HG03103 (cell line): ENCODE measurements around the gene ZG16B.

Experiments
- ATAC-seq: cut with Tn5 transposase; IDR thresholded peaks from one replicate; pipeline ENCODE4 v1.9.1; 2021; ENCODE audit warnings: low read depth; ENCODE audit not compliant: unreplicated experiment

The ZG16B gene, protein sequence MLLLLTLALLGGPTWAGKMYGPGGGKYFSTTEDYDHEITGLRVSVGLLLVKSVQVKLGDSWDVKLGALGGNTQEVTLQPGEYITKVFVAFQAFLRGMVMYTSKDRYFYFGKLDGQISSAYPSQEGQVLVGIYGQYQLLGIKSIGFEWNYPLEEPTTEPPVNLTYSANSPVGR

DNA sequence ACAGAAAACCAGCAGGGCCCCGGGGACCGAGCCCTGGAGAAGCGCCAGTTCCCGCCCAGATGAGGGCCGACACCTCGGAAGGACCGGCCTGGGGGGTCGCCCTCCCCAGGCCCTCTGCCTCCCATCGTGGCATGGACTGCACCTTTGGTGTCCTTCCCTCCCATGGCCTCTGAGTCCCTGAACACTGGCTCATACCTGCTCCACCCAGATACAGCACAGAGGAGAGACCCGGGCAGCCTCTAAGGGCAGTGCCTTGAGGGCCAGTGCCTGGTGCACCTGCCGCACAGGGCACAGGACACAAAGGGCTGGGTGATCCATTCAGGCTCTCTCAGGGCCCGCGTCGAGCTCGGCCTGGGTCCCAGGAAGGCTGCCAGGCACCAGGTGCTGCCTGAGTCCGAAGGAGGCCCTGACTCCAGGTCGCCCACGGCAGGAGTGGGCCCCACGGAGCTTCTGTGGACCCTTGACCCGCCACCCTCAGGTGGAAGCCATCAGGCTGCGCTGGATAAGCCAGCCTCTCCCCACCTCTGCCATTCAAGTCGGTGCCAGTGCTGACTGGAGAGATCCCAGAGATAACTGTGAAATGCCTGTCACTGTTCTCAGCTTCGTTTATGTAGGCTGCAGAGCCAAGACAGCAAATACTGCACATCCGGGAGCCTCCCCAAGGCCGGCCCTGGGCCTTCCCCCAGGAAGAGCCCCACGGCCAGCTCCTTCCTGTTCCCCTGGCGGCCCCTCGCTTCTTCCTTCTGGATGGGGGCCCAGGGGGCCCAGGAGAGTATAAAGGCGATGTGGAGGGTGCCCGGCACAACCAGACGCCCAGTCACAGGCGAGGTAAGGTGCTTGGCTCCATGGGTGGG, at the start of gene ZG16B:
TSS of gene ZG16B (plus strand) at position 803 of the 854 bp plus-strand sequence. CDS start 139 bp downstream, outside the sequence.
- ATAC-seq = no peak

DNA sequence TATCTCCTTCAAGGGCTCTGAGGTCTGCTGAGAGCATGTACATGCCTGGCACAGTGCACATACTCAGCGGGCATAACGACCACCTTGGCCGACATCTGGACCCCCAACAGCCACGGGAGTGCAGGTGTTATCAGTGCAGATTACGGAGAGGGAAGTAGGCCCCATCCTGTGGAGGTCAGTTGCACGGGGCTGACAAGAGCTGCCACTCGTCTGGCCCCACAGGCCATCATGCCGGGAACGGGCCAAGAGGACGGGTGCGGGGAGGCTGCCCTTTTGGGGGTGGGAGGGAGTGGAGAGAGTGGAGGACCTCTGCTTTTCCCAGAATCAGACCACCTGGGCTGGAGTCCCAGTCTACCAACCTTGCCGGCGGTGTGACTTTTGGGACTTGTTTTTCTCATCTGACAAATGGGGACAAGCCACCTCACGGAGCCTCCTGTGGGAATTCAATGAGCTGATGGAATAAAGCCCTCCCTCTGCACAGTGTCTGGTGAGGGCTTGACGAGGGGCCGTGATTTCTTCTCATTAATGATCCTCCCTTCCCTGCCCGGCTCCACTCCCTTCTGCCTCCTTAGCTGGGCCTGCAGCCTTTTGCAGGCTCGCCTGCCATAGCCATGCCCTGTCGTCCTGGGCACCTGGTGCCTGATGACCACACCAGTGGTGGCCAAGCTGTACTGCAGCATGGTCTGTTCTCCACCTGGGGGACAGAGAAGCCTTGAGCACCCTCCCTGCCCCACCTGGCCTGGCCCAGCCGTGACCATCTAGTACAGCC, 47.3 kb upstream of the ZG16B start:
- ATAC-seq = no peak

DNA sequence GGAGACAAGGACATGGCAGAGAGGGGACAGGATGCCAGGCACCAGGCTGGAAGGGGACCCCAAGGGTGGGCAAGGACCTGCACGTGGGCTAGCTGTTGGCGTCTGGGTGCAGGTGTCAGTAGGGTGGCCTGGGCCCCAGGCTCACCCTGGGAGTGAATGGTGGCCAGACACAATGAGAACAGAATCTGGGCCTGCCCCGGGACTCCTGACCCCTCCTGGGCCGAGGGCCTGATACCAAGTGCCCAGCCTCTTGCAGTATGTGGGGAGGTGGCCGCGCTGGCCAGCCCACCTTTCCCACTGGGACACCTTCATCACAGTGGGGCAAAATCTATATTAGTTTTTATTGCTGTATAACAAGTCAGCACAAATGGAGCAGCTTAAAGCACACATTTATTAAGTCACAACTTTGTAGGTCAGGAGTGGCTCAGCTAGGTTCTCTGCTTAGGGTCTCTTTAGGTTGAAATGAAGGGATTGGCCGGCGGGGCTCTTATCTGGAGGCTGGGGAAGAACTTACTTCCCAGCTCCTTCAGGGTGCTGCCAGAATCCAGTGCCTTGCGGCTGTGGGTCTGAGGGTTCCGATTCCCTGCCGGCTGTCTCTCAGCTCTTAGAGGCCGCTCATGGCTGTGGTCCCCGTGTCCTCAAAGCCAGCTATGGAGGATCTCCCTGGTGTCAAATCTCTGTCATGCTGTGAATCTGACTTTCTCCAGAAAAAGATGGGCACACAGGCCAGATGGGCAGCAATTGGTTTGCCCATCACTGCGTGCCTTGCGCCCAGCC, 46.3 kb upstream of the ZG16B start:
- ATAC-seq = no peak

DNA sequence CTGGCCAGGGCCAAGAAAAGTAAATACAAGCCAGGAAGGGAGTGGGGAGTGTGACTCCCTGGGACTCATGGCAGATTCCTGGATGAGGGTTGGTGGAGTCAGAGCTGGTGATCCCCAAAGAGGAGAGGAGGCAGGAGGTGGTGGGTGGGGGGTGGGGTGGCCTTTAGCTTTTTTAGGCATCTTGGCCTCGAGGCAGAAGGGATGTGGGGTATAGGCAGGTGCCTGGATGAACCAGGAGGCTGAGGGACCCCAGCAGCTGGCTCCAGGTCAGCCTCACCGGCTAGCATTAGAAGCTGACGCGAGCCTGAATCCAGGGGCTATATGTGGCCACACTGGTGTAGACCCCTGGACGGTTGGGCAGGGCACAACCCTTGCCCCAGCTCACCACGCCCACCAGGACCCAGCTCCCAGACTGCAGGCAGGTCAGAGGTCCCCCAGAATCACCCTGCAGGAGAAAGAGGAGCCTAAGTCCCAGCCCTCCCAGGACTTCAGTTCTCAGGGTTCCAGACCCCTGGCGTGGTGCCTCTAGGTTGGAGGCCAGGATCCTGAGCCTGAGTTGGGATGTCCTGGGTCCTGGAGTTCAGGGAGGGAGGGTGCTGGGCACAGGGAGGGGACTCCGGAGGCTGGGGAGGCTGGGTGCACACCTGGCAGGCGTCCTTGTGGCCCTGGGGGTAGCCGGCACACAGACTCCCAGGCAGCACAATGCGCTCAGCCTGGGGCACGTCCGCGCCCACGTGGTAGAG, 45.6 kb upstream of the ZG16B start:
- no peak for ATAC-seq

DNA sequence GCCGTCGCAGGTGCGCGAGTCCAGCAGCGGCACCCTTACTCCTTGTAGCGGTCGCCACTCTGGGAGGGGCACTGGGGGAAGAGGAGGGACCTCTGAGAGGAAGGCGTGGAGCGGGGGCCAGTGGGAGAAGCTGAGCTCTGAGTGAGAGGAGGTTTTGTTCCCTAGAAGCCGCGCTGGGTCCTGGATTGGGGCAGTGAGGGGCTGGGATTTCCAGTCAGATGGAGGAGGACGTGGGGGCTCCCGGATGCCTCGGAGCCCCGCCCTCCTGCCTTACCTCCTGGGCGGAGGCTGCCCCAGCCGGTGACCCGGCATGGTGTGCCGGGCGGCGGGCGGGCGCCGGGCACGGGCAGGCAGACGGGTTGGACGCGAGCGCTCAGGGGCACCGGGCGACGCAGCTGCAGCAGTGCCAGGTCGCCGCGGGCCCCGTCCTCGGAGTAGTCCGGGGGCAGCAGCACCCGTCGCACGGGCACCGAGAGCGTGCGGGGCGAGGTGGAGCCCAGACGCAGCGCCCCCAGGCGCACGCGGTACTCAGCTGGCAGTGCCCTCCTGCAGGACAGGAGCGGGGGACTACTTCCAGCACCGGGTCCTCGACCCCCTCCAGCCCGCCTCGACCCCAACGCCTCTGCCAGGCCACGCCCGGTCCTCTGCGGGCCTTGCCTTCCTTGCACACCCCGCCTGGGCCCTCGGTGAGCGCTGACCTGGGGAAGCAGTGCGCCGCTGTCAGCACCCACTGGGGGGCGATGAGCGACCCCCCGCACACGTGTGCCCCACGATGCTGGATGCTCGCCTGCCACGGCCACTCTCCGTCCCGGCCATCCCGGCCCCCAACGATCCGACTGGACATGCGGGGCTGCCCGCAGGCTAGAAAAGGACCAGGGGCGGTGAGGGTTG, 44.8 kb upstream of the ZG16B start:
- ATAC-seq = no peak

DNA sequence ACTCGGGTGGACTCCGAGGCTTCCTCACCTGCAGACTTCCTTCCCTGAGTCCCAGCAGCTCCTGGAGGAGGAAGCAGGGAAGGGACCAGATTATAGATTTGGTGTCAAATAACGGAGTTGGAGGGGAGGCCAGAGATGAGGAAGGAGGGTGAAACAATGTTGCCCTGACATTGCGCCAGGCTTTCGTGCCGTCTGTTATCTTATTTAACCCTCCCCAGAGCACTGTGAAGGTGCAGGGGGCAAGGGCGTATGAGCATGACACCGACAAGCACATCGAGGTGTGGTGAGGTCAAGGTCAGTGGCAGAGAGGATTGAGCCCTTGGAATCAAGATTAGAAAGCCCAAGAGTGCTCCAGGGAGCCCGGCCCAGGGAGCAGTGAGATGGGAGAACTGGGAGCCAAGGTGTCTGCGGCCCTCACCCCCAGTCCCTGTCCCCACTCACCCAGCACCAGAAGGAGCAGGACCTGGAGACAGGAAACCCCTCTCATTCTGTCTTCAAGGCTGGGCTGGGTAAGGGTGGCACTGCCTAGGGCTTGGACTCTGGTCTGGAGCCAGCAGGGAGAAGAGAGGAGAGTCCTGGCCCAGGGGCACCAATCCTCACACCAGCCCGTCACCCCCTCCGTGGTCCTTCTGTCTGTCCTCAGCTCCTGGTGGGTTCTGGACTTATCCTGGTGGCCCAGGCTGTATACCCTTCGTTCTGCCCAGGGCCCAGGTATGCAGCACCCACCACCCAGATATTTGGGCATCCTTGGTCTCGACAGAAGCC, 43.9 kb upstream of the ZG16B start:
- no peak for ATAC-seq

DNA sequence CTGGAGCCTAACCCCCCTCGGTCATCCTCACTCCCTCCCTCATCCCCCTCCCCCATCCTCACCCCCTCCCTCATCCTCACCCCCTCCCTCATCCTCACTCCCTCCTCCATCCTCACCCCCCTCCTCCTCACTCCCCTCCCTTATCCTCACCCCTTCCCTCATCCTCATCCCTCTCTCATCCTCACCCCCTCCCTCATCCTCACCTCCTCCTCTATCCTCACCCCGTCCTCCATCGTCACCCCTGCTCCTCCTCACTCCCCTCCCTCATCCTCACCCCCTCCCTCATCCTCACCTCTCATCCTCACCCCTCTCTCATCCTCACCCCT, 43.3 kb upstream of the ZG16B start:
- ATAC-seq = no peak

DNA sequence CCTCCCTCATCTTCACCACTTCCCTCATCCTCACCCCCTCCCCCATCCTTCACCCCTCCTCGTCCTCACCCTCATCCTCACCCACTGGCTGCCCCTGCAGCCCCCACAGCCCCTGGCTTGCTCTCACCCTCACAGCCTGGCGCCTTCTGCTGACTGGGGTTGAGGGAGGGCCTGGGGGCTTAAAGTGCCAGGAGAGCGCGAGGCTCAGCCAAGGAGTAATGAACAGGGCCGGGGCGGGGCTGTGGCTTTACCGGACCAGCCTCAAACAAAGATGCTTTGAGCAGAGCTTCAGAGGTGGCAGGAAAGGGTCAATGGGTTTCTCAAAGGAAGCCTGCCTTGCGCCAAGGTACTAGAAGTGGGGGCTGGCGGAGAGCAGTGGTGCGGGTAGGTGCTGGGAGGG, 42.7 kb upstream of the ZG16B start, which contains the start of gene PRSS33:
TSS of gene PRSS33 (minus strand) at position 155 of the 400 bp plus-strand sequence. CDS start 1,013 bp downstream, outside the sequence.
- ATAC-seq = no peak

DNA sequence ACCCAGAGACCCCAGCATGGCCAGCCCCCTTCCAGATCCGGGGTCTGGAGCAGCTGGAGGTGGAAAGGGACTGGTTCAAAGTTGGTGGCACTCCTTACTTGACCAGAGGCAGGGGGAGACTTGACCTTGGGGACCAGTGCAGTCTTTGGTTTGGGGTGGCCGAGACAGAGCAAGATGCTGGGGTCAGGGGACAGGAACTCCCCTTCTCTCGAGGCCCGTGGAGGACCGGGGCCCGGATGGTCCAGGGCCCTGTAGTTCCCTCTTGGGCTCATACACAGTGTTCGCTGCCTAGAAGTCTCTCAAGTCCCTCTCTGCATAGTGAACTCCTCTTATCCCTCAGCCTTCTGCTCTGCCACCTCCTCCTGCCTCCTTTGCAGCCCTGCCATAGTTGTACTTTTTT, 42.1 kb upstream of the ZG16B start:
- no peak for ATAC-seq

DNA sequence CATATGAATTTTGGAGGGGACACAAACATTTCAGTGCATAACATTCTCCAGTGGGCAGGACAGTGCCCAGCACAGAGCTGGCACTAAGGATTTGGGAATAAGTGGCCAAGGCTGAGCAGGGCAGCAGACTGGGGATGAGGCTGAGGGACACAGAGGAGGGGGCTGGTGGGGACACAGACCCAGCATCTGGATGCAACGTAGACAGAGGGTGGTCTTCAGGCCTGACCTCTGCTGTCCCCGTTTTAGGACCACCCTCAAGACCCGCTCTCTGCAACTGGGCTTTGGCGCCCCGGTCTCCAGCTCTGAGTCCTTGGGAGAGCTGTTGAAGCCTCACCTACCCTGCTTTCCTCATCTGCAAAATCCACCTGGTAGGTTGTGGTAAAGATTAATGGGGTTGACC, 39.5 kb upstream of the ZG16B start:
- no peak for ATAC-seq

DNA sequence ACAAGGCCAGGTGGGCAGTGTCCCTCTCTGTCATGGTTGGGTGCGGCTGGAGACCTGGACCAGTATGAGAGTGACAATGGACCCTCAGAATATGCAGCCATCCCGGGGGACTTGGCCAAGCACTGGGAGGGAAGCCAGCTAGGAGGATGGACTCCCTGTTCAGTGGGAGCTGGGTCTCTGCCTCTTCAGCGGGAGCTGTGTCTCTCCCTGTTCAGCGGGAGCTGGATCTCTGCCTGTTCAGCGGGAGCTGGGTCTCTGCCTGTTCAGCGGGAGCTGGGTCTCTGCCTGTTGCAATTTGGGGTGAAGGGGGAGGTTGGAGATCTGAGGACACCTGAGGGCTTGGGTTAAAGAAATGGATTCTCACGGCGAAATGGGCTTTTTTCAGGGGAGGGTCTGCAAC, 38.9 kb upstream of the ZG16B start:
- no peak for ATAC-seq

DNA sequence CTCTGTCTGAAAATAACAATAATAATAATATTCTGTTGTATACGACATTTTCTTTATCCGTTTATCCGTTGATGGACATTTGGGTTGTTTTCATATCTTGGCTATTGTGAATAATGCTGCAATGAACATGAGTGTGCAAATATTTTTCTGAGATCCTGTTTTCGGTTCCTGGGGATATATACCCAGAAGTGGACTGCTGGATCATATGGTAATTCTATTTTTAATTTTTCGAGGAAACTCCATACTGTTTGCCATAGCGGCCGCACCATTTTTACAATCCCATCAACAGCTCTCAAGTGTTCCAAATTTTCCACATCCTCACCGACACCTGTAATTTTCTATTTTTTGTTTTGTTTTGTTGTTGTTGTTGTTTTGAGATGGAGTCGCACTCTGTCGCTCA, 37.2 kb upstream of the ZG16B start:
- ATAC-seq = no peak

DNA sequence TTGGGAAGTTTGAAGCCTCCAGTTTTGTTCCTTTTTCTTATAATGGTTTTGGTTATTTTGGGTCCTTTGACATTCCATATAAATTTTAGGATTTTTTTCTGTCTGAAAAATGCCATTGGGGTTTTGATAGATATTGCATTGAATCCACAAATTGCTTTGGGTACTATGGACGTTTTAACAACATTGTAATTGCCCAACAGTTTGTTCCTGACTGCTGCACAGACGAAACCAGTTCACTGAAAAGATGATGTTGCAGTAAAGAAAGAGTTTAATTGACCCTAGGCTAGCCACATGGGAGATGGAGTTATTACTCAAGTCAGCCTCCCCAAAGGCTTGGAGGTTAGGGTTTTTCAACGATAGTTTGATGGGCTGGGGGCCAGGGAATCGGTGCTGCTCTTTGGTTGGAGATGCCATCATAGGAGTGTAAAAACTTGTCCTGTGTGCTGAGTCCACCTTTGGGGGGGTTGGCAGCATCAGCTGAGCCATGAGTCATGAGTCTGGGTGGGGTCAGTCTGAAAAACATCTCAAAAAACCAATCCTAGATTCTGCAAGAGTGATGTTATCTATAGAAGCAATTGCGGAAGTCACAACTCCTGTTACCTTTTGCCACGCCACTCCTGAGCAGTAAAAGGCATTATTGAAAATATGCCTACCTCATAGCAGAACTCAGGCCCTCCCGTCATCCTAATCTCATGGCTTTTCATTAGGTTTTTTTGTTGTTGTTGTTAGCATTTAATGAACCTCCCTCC, 34.5 kb upstream of the ZG16B start:
- no peak for ATAC-seq

DNA sequence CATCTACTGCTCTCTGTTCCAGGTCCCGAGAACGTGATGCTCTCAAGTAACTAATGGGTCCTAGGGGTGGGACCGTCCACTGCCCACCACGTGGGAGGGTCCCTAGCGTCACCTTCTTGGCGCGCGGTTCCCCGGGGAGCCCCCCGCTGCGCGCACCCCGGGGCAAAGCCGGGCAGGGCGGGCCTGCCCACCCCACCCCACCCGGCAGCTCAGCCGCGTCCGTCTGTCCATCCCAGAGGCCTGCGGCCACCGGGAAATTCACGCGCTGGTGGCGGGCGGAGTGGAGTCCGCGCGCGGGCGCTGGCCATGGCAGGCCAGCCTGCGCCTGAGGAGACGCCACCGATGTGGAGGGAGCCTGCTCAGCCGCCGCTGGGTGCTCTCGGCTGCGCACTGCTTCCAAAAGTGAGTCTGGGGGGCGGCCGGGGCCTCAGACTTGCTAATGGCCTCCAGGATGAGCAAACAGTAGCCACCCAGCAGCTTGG, 31.3 kb upstream of the ZG16B start:
- ATAC-seq = no peak

DNA sequence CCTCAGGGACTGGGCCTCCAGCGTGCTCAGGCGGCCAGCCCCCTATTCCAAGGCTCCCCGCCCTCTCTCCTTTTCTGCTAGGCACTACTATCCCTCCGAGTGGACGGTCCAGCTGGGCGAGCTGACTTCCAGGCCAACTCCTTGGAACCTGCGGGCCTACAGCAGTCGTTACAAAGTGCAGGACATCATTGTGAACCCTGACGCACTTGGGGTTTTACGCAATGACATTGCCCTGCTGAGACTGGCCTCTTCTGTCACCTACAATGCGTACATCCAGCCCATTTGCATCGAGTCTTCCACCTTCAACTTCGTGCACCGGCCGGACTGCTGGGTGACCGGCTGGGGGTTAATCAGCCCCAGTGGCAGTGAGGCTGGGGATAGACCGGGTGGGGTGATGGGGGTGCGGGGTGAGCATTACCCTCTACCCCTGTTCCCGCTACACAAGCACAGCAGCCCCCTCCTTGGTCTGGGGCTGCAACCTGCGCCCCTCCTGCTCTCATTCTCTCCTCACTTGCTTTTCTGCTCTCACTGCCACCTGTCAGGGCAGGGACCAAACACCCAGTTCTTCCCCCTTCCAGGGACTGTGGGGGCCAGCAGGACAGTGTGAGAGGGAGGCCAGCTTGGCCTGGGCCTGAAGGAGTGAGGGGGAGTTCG, 30.8 kb upstream of the ZG16B start:
- ATAC-seq = no peak

DNA sequence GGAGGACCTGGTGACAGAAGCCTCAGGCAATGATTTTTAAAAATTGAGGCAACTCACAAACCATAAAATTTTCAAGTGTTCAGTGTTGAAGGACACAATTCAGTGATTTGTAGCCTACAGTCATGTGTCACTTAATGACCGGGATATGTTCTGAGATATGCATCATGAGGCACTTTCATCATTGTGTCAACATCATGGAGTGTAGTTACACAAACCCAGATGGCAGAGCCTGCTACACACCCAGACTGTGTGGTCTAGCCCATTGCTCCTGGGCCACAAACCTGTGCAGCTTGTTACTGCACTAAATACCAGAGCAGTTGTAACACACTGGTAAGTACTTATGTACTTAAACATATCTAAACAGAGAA, 30.3 kb upstream of the ZG16B start:
- ATAC-seq = no peak

DNA sequence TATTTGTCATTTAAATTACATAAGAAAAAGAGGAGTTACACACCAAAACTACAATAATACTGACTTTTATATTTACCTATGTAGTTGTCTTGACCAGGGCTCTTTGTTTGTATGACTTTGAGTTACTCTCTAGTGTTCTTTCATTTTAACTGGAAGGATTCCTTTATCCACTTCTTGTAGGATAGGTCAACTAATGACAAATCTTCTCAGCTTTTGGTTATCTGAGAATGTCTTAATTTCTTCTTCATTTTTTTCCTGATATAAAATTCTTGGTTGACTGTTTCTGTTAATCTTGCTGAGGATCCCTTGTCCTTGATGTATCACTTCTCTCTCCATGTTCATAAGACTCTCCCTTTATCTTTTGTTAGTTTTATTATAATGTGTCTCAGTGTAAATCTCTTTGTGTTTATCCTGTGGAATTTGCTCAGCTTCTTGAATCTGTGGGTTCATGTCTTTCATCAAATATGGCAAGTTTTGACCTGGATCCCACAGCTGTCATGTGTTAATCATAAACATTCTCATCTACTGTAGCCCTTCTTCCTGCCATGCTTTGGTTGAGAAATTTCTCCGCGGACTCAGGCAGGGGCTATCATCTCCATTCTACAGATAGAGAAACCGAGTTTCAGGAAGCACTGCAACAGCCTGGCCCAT, 26.4 kb upstream of the ZG16B start:
- ATAC-seq = no peak
